Body of pancreas (tissue), 4 donors: ENCODE data around the gene CYGB. TPM values are rescaled to one million over a fixed set of nuclear protein-coding genes. Genes with fewer than 3 reads are reported as not detected.
"Not testable (repeated sequence)": the region's sequence is repeated elsewhere in the genome, so short reads cannot be mapped to it uniquely, and the experiment has no call there.

Source experiments
- ATAC-seq: fragments of 150-250 bp; one replicate; pipeline ENCODE4 v1.9.1; 2016
- DNase-seq, 4 donors: peaks; one replicate each; pipeline ENCODE4 v3.0.0-alpha.2; 2019
- H3K27ac ChIP-seq, 4 donors: fragments of 200-600 bp; sonication (generic); 1 replicate in 3 of 4; 2 replicates in 1 of 4; pipeline versions ENCODE4 v1.5.1 to v1.6.1; 2016 to 2019; ENCODE audit warnings: mild to moderate bottlenecking in 1 of 4, mixed read lengths in 1 of 4, moderate library complexity in 1 of 4
- H3K27me3 ChIP-seq, 2 donors: fragments of 200-600 bp; sonication (generic); one replicate each; pipeline ENCODE4 v1.6.0; 2016; ENCODE audit warnings: mild to moderate bottlenecking in 1 of 2
- H3K36me3 ChIP-seq, 2 donors: fragments of 200-600 bp; sonication (generic); replicated peaks in 1 of 2; 2 replicates each; pipeline ENCODE4 v1.5.1; 2016; ENCODE audit warnings: low read depth in 2 of 2; ENCODE audit not compliant: insufficient read depth in 1 of 2
- H3K4me1 ChIP-seq: fragments of 200-600 bp; sonication (generic); one replicate; pipeline ENCODE4 v1.6.0; 2016
- H3K4me3 ChIP-seq, 2 donors: fragments of 200-600 bp; sonication (generic); 1 replicate in 1 of 2; 2 replicates in 1 of 2; pipeline ENCODE4 v1.5.1; 2016 to 2019
- H3K9me3 ChIP-seq, 3 donors: fragments of 200-600 bp; sonication (generic); 1 replicate in 2 of 3; 2 replicates in 1 of 3; pipeline ENCODE4 v1.5.1; 2016
- POLR2A ChIP-seq, 3 donors: fragments of 450-650 bp; IDR thresholded peaks; one replicate each; pipeline ENCODE4 v1.6.1; 2016; ENCODE audit warnings: antibody characterized with exemption in 3 of 3, mild to moderate bottlenecking in 2 of 3
- WGBS, 2 donors: methylation state at CpG; one replicate each; pipeline ENCODE4 v1.1.5; 2017; 5-methylcytosine and 5-hydroxymethylcytosine counted together
- intact Hi-C: fragments of 100-400 bp; cut with DNase I; formaldehyde crosslinking; loops from one replicate; pipeline ENCODE4 v1.15.1; 2023
- total RNA-seq, 2 donors: library from RNA; depleted of rRNA; stranded (reverse); fragments of >200 nt; gene quantifications; one replicate each; pipeline ENCODE4 v1.1.0, GENCODE V29; 2016
- TF ChIP-seq, protein P1 (sequence below), 7 experiments: fragments of 450-650 bp in 4 of 7; fragments of 200-600 bp in 3 of 7; sonication (generic) in 3 of 7; IDR thresholded peaks; one replicate each; pipeline ENCODE4 v1.5.1; 2016 to 2019; ENCODE audit warnings: antibody characterized with exemption in 7 of 7

CYGB gene
- total RNA-seq, 2 donors from 2014 or later, result 9.6 to 21.1 TPM

DNA sequence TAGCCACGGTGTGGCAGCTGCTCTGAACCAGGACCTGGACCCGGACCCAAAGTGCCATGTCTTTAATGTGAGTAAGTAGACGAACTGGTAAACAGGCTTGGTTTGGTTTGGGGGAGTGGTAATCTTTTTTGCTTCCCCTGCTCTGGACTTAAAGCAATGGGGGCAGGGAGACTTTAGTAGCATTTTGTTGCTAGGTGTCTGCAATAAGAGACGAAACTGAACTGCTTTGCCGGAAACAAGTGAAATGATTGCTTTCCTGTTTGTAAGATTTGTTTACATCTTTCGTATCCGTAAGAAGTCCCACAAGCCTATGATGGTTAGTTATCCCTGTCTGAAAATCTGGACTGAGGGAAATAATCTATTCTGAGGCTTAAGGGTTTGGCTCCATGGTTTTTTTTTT lies 23.8 kb upstream of the CYGB start:
- peak overlapping the region in 3 of 4 donors; percentile 22 to 88 (median 68) for H3K27ac ChIP-seq
- no peak overlapping the region for H3K4me3 ChIP-seq
- ATAC-seq, result no peak
- H3K4me1 ChIP-seq, result peaks cover 57% of the 10 kb centered on the region
- H3K9me3 ChIP-seq, result no peaks in the 10 kb centered on the region
- no peak for TF ChIP-seq POLR2A (IDR thresholded peaks at IDR 0.05)
- TF ChIP-seq, protein P1, sequence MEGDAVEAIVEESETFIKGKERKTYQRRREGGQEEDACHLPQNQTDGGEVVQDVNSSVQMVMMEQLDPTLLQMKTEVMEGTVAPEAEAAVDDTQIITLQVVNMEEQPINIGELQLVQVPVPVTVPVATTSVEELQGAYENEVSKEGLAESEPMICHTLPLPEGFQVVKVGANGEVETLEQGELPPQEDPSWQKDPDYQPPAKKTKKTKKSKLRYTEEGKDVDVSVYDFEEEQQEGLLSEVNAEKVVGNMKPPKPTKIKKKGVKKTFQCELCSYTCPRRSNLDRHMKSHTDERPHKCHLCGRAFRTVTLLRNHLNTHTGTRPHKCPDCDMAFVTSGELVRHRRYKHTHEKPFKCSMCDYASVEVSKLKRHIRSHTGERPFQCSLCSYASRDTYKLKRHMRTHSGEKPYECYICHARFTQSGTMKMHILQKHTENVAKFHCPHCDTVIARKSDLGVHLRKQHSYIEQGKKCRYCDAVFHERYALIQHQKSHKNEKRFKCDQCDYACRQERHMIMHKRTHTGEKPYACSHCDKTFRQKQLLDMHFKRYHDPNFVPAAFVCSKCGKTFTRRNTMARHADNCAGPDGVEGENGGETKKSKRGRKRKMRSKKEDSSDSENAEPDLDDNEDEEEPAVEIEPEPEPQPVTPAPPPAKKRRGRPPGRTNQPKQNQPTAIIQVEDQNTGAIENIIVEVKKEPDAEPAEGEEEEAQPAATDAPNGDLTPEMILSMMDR (IDR thresholded peaks at IDR 0.05), result no peak
- WGBS, 2 donors, result 64 to 69% methylated on average over 7 of the region's 7 CpGs
- H3K27me3 ChIP-seq, result no peaks in the 10 kb centered on the region
- H3K36me3 ChIP-seq, result peaks cover 2 to 8% of the 10 kb centered on the region in 2 donors
- intact Hi-C loops, result no loop called here
- no peak for DNase-seq

DNA sequence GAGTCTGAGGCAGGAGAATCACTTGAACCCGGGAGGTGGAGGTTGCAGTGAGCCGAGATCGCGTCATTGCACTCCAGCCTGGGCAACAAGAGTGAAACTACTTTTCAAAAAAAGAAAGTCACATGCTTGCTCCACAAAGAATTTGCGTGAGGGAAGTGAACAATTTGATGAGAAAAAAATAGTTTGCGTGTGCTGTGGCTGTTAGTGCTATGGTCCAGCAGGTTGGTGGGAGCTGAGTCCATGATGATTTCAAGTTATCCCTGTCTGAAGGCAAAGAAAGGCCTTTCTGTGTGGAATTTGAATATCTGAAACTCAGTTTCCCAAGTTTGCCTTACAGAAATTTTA lies 23.3 kb upstream of the CYGB start:
- Histone ChIP-seq H3K4me1 (peaks cover 52% of the 10 kb centered on the region), H3K9me3 (no peaks in the 10 kb centered on the region), H3K27ac (peak overlapping the region in 3 of 4 donors; percentile 22 to 88 (median 68)), H3K4me3 (no peak overlapping the region), H3K27me3 (no peaks in the 10 kb centered on the region), H3K36me3 (peaks cover 2 to 8% of the 10 kb centered on the region in 2 donors)
- WGBS, 2 donors, result 82 to 85% methylated on average over 6 of the region's 6 CpGs
- no peak for DNase-seq
- intact Hi-C loops, result no loop called here
- ATAC-seq, result no peak
- TF ChIP-seq, protein P1 (IDR thresholded peaks at IDR 0.05), result no peak
- TF ChIP-seq POLR2A (IDR thresholded peaks at IDR 0.05), result no peak

DNA sequence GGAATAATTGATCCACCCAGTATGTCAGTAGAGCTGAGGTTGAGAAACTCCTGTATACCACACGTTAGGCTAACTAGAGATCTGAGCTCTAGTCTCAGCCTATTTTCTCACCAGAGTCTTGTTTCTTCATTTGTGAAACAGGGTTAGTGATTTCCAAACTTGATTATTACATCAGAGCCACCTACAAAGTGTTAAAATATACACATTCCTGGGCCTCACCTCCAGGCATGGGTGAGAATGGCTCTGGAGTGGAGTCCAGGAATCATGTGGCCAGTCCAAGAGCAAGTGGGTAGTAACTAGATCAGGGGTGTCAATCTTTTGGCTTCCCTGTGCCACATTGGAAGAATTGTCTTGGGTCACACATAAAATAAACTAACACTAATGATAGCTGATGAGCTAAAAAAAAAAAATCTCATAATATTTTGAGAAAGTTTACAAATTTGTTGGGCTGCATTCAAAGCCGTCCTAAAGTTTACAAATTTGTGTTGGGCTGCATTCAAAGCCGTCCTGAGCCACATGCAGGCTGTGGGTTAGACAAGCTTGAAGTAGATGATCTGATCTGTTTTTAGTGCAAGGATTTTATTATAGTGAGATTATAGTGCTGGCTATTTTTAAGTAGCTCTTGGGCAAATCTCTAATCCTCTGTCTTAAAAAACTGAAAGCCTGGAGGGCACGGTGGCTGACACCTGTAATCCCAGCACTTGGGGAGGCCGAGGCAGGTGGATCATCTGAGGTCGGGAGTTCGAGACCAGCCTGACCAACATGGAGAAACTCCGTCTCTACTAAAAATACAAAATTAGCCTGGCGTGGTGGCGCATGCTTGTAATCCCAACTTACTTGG lies 22.7 kb upstream of the CYGB start:
- no peak for DNase-seq
- TF ChIP-seq POLR2A (IDR thresholded peaks at IDR 0.05), result no peak
- TF ChIP-seq, protein P1 (IDR thresholded peaks at IDR 0.05), result no peak
- Histone ChIP-seq H3K4me3 (no peak overlapping the region), H3K27me3 (no peaks in the 10 kb centered on the region), H3K27ac (peak overlapping the region in 3 of 4 donors; percentile 22 to 88 (median 68)), H3K36me3 (peaks cover 2 to 8% of the 10 kb centered on the region in 2 donors), H3K9me3 (no peaks in the 10 kb centered on the region), H3K4me1 (peaks cover 51% of the 10 kb centered on the region)
- 86 to 93% methylated on average over 10 of the region's 10 CpGs for WGBS, 2 donors
- intact Hi-C loops, result no loop called here
- ATAC-seq, result no peak

DNA sequence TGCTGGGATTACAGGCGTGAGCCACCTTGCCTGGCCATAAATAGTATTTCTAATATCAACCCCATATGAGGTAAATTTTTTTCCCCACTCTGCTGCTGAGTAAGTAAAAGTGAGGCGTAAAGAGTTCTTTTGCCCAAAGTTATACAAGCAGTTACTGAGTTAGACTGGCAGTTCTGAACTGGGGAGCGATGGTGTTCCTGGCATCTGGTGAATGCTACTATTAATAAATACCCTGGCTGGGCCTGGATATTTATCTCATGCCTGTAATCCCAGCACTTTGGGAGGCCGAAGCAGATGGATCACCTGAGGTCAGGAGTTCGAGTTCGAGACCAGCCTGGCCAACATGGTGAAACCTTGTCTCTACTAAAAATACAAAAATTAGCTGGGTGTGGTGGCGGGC lies 22.0 kb upstream of the CYGB start:
- intact Hi-C loops, ATAC-seq, DNase-seq, H3K4me3 ChIP-seq, H3K27me3 ChIP-seq, H3K9me3 ChIP-seq, H3K36me3 ChIP-seq: not testable (repeated sequence)
- WGBS, 2 donors, result 67 to 68% methylated on average over 7 of the region's 7 CpGs
- peaks cover 54% of the 10 kb centered on the region for H3K4me1 ChIP-seq
- peak overlapping the region in 3 of 4 donors; percentile 10 to 88 (median 68) for H3K27ac ChIP-seq

DNA sequence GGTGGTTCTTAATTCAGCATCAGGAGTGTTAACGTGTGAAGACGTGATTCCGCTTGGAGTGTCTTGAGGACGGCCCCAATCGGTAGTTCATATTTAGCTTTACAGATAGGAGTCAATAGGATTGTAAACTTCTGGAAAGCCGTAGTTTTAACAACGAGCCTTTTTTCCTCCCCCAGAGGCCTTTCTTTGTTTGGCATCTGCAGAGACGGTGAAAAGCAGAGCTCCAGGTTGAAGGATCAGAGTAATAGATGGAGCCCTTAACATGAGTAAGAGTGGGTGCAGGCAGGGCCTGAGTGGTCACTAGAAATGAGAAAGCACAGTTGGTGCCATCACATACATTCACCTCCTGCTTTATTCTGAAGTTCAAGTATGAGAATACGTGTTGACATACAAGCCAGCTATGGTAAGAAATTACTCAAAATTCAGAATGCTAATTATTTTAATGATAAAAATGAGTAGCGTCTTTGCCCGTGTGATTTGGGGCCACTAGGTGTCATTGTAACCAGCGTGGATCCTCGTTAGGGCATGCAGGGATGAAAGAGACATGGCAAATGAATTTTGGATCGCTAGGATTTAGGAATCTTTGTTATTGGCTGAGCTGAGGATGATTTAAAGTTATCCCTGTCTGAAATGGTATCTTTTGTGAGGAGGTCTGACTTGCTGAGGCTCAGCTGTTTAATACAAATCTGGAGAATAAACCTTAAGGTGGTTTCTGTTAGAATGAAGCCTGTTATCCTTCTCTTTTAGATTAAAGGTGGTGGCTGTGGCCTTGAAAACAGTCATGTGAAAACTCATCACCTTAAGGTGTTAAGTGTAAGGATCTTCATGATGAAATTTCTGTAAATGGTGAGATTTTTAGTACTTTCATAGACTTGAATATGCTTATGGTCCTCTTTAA lies 20.9 kb upstream of the CYGB start:
- DNase-seq (no peak), ATAC-seq (no peak)
- H3K9me3 ChIP-seq, result no peaks in the 10 kb centered on the region
- H3K27ac ChIP-seq, result peak overlapping the region; percentile 83 to 94 (median 86)
- H3K4me3 ChIP-seq, result peak overlapping the region; percentile 20 to 38
- peaks cover 62% of the 10 kb centered on the region for H3K4me1 ChIP-seq
- WGBS, 2 donors, result 0 to 1% methylated on average over 14 of the region's 14 CpGs
- no peaks in the 10 kb centered on the region for H3K27me3 ChIP-seq
- TF ChIP-seq, protein P1 (IDR thresholded peaks at IDR 0.05), result peak; percentile 16 to 43 (median 28)
- TF ChIP-seq POLR2A (IDR thresholded peaks at IDR 0.05), result no peak
- peaks cover 2 to 8% of the 10 kb centered on the region in 2 donors for H3K36me3 ChIP-seq
- intact Hi-C loops, result no loop called here
